Neural cell (in vitro differentiated cells): Measurements from ENCODE around the gene ETFA. TPM values are rescaled to one million over a fixed set of nuclear protein-coding genes. Genes with fewer than 3 reads are reported as not detected.

ENCODE experiments used
- H2AFZ ChIP-seq: fragments of 200-600, 300-800 bp; sonication (generic), shearing (Covaris generic); 2 replicates; pipeline ENCODE4 v1.6.0; 2014; ENCODE audit warnings: low read depth, mild to moderate bottlenecking, antibody characterized with exemption, low read length, moderate library complexity
- H3F3A ChIP-seq: fragments of 200-600 bp; shearing (Covaris generic); 2 replicates; pipeline ENCODE4 v1.6.1; 2016; ENCODE audit warnings: mild to moderate bottlenecking, moderate library complexity, mixed read lengths, antibody characterized with exemption, low read length; ENCODE audit not compliant: insufficient read depth, poor library complexity, severe bottlenecking
- H3K27ac ChIP-seq: fragments of 200-600, 300-800 bp; sonication (generic), shearing (Covaris generic); 2 replicates; pipeline ENCODE4 v1.5.1; 2014; ENCODE audit warnings: mild to moderate bottlenecking, low read length, moderate library complexity
- H3K27me3 ChIP-seq: fragments of 300-800, 200-600 bp; sonication (generic), shearing (Covaris generic); 2 replicates; pipeline ENCODE4 v1.6.0; 2014; ENCODE audit warnings: mild to moderate bottlenecking, low read depth, low read length, moderate library complexity; ENCODE audit not compliant: insufficient read depth
- H3K36me3 ChIP-seq: fragments of 300-800, 200-600 bp; sonication (generic), shearing (Covaris generic); 2 replicates; pipeline ENCODE4 v1.5.1; 2014; ENCODE audit warnings: mild to moderate bottlenecking, antibody characterized with exemption, low read length, moderate library complexity; ENCODE audit not compliant: insufficient read depth
- H3K4me2 ChIP-seq: fragments of 300-800, 200-600 bp; sonication (generic), shearing (Covaris generic); 2 replicates; pipeline ENCODE4 v1.6.0; 2014; ENCODE audit warnings: mild to moderate bottlenecking, low read length
- H3K4me3 ChIP-seq: fragments of 300-800, 200-600 bp; sonication (generic), shearing (Covaris generic); 2 replicates; pipeline ENCODE4 v1.5.1; 2014; ENCODE audit warnings: mild to moderate bottlenecking, low read length, moderate library complexity
- H3K79me2 ChIP-seq: fragments of 200-600 bp; shearing (Covaris generic); replicated peaks from 2 replicates; pipeline ENCODE4 v1.6.0; 2014; ENCODE audit warnings: mild to moderate bottlenecking, low read length, moderate library complexity; ENCODE audit not compliant: insufficient read depth
- H3K9ac ChIP-seq: fragments of 300-800, 200-600 bp; sonication (generic), shearing (Covaris generic); 2 replicates; pipeline ENCODE4 v1.6.1; 2016; ENCODE audit warnings: mild to moderate bottlenecking, low read length, mixed read lengths
- H3K9me2 ChIP-seq: fragments of 200-600 bp; shearing (Covaris generic); 2 replicates; pipeline ENCODE4 v1.6.1; 2016; ENCODE audit warnings: mild to moderate bottlenecking, low read length, mixed read lengths; ENCODE audit not compliant: insufficient read depth
- H3K9me3 ChIP-seq: fragments of 200-600, 300-800 bp; sonication (generic), shearing (Covaris generic); 2 replicates; pipeline ENCODE4 v1.6.1; 2016; ENCODE audit warnings: mild to moderate bottlenecking, mixed run types, low read length, moderate library complexity, mixed read lengths
- H4K20me1 ChIP-seq: fragments of 200-600 bp; shearing (Covaris generic); 2 replicates; pipeline ENCODE4 v1.6.1; 2016; ENCODE audit warnings: mild to moderate bottlenecking, mixed run types; ENCODE audit not compliant: insufficient read depth
- EP300 ChIP-seq: fragments of 450-650 bp; conservative IDR thresholded peaks from 2 replicates; pipeline ENCODE4 v1.6.1; 2014; ENCODE audit warnings: antibody characterized with exemption, mild to moderate bottlenecking, moderate library complexity; ENCODE audit not compliant: poor library complexity, severe bottlenecking
- EZH2 ChIP-seq: fragments of 200-600, 300-800 bp; shearing (Covaris generic), sonication (generic); IDR thresholded peaks from 2 replicates; pipeline ENCODE4 v1.6.1; 2014; ENCODE audit warnings: antibody characterized with exemption, low read length, borderline replicate concordance, mild to moderate bottlenecking; ENCODE audit not compliant: insufficient read depth, poor library complexity, severe bottlenecking
- MXI1 ChIP-seq: fragments of 450-650 bp; conservative IDR thresholded peaks from 2 replicates; pipeline ENCODE4 v1.6.1; 2014; ENCODE audit warnings: antibody characterized with exemption, mild to moderate bottlenecking; ENCODE audit not compliant: poor library complexity, severe bottlenecking
- POLR2AphosphoS5 ChIP-seq: IDR thresholded peaks from 2 replicates; pipeline ENCODE4 v1.6.1; 2012
- RAD21 ChIP-seq: fragments of 450-650 bp; conservative IDR thresholded peaks from 2 replicates; pipeline ENCODE4 v1.6.1; 2014; ENCODE audit warnings: antibody characterized with exemption, mild to moderate bottlenecking, moderate library complexity
- SMC3 ChIP-seq: fragments of 450-650 bp; conservative IDR thresholded peaks from 2 replicates; pipeline ENCODE4 v1.6.1; 2014; ENCODE audit warnings: antibody characterized with exemption, mild to moderate bottlenecking, moderate library complexity; ENCODE audit not compliant: poor library complexity
- TAF1 ChIP-seq: IDR thresholded peaks from 2 replicates; pipeline ENCODE4 v1.6.1; 2012; ENCODE audit warnings: low read depth
- polyA plus RNA-seq: library from polyadenylated mRNA; depleted of rRNA; stranded (reverse); fragments of >200 nt; gene quantifications from 2 replicates; pipeline ENCODE4 v1.2.3, GENCODE V29; 2014
- TF ChIP-seq, protein P1 (sequence below): fragments of 450-650 bp; IDR thresholded peaks from 2 replicates; pipeline ENCODE4 v1.5.1; 2014; ENCODE audit warnings: antibody characterized with exemption, mild to moderate bottlenecking, moderate library complexity; ENCODE audit not compliant: poor library complexity, severe bottlenecking
- TF ChIP-seq, protein P2 (sequence below): IDR thresholded peaks from 2 replicates; pipeline ENCODE4 v1.6.1; 2012; ENCODE audit warnings: borderline replicate concordance

ETFA gene
- polyA plus RNA-seq, 1 donor from 2014 or later = 145 TPM

DNA sequence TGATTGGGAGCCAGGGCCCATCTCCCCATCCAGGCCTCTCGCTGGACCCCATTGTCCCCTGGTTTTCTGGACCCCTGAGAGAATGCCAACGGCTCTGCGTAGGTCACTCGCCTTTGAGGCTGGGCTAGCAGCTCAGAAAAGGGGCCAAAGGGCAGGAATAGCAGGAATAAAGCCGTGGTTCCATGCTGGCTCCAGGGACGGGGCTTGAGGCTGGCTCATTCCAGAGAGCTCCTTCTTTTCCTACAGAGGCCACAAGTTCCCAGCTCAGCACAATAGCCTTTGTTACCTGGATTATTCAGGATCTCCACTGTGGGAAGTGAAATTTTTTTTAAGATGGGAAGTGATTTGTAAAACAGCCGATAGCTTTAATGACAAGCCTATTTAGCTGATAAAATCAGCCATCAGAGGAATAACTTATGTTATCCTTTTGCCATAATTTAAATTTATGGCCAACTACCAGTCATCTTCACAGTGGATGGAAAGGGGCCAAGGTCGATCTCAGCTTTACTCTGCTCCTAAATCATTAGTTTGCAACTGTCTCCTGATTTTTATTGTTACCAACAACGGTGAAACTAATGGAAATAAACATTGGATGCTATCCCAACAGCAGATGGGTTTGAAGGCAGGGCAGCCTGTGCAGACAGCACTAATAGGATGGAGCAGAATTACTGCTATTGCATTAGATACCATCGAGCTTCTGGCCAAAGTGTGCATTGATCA is 127.2 kb downstream of the ETFA start:
- H3K4me3 ChIP-seq = no peak overlapping the region
- H4K20me1 ChIP-seq = no peaks in the 10 kb centered on the region
- TF ChIP-seq SMC3 = no peak
- no peak for TF ChIP-seq MXI1
- TF ChIP-seq EP300 = no peak
- TF ChIP-seq, protein P1, sequence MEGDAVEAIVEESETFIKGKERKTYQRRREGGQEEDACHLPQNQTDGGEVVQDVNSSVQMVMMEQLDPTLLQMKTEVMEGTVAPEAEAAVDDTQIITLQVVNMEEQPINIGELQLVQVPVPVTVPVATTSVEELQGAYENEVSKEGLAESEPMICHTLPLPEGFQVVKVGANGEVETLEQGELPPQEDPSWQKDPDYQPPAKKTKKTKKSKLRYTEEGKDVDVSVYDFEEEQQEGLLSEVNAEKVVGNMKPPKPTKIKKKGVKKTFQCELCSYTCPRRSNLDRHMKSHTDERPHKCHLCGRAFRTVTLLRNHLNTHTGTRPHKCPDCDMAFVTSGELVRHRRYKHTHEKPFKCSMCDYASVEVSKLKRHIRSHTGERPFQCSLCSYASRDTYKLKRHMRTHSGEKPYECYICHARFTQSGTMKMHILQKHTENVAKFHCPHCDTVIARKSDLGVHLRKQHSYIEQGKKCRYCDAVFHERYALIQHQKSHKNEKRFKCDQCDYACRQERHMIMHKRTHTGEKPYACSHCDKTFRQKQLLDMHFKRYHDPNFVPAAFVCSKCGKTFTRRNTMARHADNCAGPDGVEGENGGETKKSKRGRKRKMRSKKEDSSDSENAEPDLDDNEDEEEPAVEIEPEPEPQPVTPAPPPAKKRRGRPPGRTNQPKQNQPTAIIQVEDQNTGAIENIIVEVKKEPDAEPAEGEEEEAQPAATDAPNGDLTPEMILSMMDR = no peak
- no peak for TF ChIP-seq TAF1
- no peak for TF ChIP-seq EZH2
- no peak for TF ChIP-seq POLR2AphosphoS5
- TF ChIP-seq, protein P2, sequence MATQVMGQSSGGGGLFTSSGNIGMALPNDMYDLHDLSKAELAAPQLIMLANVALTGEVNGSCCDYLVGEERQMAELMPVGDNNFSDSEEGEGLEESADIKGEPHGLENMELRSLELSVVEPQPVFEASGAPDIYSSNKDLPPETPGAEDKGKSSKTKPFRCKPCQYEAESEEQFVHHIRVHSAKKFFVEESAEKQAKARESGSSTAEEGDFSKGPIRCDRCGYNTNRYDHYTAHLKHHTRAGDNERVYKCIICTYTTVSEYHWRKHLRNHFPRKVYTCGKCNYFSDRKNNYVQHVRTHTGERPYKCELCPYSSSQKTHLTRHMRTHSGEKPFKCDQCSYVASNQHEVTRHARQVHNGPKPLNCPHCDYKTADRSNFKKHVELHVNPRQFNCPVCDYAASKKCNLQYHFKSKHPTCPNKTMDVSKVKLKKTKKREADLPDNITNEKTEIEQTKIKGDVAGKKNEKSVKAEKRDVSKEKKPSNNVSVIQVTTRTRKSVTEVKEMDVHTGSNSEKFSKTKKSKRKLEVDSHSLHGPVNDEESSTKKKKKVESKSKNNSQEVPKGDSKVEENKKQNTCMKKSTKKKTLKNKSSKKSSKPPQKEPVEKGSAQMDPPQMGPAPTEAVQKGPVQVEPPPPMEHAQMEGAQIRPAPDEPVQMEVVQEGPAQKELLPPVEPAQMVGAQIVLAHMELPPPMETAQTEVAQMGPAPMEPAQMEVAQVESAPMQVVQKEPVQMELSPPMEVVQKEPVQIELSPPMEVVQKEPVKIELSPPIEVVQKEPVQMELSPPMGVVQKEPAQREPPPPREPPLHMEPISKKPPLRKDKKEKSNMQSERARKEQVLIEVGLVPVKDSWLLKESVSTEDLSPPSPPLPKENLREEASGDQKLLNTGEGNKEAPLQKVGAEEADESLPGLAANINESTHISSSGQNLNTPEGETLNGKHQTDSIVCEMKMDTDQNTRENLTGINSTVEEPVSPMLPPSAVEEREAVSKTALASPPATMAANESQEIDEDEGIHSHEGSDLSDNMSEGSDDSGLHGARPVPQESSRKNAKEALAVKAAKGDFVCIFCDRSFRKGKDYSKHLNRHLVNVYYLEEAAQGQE = no peak
- TF ChIP-seq RAD21 = no peak
- H3K9ac ChIP-seq = no peak overlapping the region
- no peaks in the 10 kb centered on the region for H3K9me3 ChIP-seq
- H3K27me3 ChIP-seq = no peaks in the 10 kb centered on the region
- no peaks in the 10 kb centered on the region for H3K79me2 ChIP-seq
- no peak overlapping the region for H3K4me2 ChIP-seq
- H3F3A ChIP-seq = no peaks in the 10 kb centered on the region
- H3K9me2 ChIP-seq = no peaks in the 10 kb centered on the region
- no peak overlapping the region for H2AFZ ChIP-seq
- H3K27ac ChIP-seq = no peak overlapping the region
- H3K36me3 ChIP-seq = no peaks in the 10 kb centered on the region

DNA sequence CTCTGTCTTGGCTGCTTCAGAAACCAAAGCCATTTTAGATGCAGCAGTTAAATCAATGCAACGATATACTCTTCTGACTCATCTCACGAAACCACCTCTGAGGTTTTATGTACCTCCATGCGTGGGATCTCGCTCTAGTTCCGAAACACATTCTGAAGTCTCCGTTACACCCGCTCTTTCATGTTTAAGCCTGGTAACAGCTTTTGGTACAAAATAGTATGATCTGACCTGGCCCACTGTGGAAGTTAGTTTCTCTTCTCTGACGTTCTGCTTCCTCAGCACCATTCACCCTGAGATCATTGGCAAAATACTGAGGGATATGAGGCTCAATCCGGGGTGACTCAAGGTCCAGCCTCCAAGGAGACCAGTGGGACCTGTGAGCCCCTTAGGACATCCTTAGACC is 129.6 kb downstream of the ETFA start:
- Histone ChIP-seq H2AFZ (no peak overlapping the region), H3K9me3 (no peaks in the 10 kb centered on the region), H3K9ac (no peak overlapping the region), H3K79me2 (no peaks in the 10 kb centered on the region), H3K9me2 (no peaks in the 10 kb centered on the region), H3K4me2 (no peak overlapping the region), H3F3A (no peaks in the 10 kb centered on the region), H4K20me1 (no peaks in the 10 kb centered on the region), H3K27me3 (no peaks in the 10 kb centered on the region), H3K36me3 (no peaks in the 10 kb centered on the region), H3K4me3 (no peak overlapping the region), H3K27ac (no peak overlapping the region)
- TF ChIP-seq MXI1 (no peak), POLR2AphosphoS5 (no peak), EZH2 (no peak), RAD21 (no peak), SMC3 (no peak), EP300 (no peak), TAF1 (no peak)
- TF ChIP-seq, protein P1 = no peak
- TF ChIP-seq, protein P2 = no peak
